HCT116 (cell line): ENCODE results near the gene GNG13. TPM values are rescaled to one million over a fixed set of nuclear protein-coding genes. Genes with fewer than 3 reads are reported as not detected.
"Not testable (repeated sequence)": the region's sequence is repeated elsewhere in the genome, so short reads cannot be mapped to it uniquely, and the experiment has no call there.

Source experiments
- ATAC-seq: fragments of 200-7000 bp; cut with Tn5 transposase; 2 replicates; pipeline ENCODE4 v1.9.1; 2020; ENCODE audit warnings: mild to moderate bottlenecking, moderate library complexity
- BruUV-seq: library from RNA; stranded (reverse); fragments of 400-500 nt; replicated peaks from 2 replicates; lab custom pipeline; 2021; lab: Mats Ljungman, UMichigan
- CTCF ChIA-PET: fragments of 300-600 bp; sonication (Branson Sonifier 250); formaldehyde crosslinking; loops from one replicate; lab custom pipeline; 2021; ENCODE audit warnings: antibody characterized with exemption; lab: Charles Lee
- POLR2A ChIA-PET: fragments of 300-600, 350-600 bp; sonication (Branson Sonifier 250); formaldehyde crosslinking; loops from one replicate; lab custom pipeline; 2021; ENCODE audit warnings: antibody characterized with exemption; lab: Charles Lee
- RAD21 ChIA-PET, 2 experiments: fragments of 300-600 bp; sonication (Branson Sonifier 250); formaldehyde crosslinking; loops; one replicate each; lab custom pipeline; 2023; ENCODE audit warnings: low total read pairs in 2 of 2; ENCODE audit not compliant: uncharacterized antibody in 2 of 2, unreplicated experiment in 2 of 2, low non-redundant PET in 1 of 2; lab: Charles Lee
- DNase-seq: peaks from one replicate; pipeline ENCODE4 v3.0.0-alpha.2; 2010; ENCODE audit warnings: low read depth, low spot score
- H2AFZ ChIP-seq: fragments of 200-600 bp; shearing (Covaris generic), sonication (generic); 2 replicates; pipeline ENCODE4 v1.6.1; 2017; ENCODE audit warnings: low read depth, mixed run types, mixed read lengths, antibody characterized with exemption, low read length; ENCODE audit not compliant: poor library complexity, severe bottlenecking
- H3K27ac ChIP-seq: 2 replicates; pipeline ENCODE4 v1.5.1; 2012; ENCODE audit warnings: low read depth, low read length
- H3K27me3 ChIP-seq: fragments of 200-600 bp; sonication (generic); 2 replicates; pipeline ENCODE4 v1.6.1; 2016; ENCODE audit warnings: mixed run types, low read length, mixed read lengths; ENCODE audit not compliant: insufficient read depth
- H3K36me3 ChIP-seq, 2 experiments: fragments of 200-500 bp in 1 of 2; fragments of 200-600 bp in 1 of 2; sonication (Bioruptor generic) in 1 of 2; sonication (generic) in 1 of 2; 2 replicates each; pipeline versions ENCODE4 v1.5.1 to v1.6.1; 2014 to 2016; ENCODE audit warnings: low read length in 2 of 2, inconsistent platforms in 1 of 2, mixed read lengths in 1 of 2, mixed run types in 1 of 2; ENCODE audit not compliant: insufficient read depth in 2 of 2, control insufficient read depth in 1 of 2
- H3K4me1 ChIP-seq, 2 experiments: fragments of 200-600 bp in 1 of 2; sonication (generic) in 1 of 2; 2 replicates each; pipeline versions ENCODE4 v1.5.1 to v1.6.1; 2012 to 2017; ENCODE audit warnings: low read length in 2 of 2, inconsistent platforms in 1 of 2, mild to moderate bottlenecking in 1 of 2, mixed read lengths in 1 of 2, mixed run types in 1 of 2, moderate library complexity in 1 of 2; ENCODE audit not compliant: insufficient read depth in 2 of 2, control insufficient read depth in 1 of 2
- H3K4me2 ChIP-seq: fragments of 200-600 bp; sonication (generic); 2 replicates; pipeline ENCODE4 v1.6.1; 2017; ENCODE audit warnings: mixed run types, low read length, mixed read lengths
- H3K4me3 ChIP-seq, 2 experiments: fragments of 200-600 bp in 1 of 2; sonication (generic) in 1 of 2; replicated peaks in 1 of 2; 2 replicates each; pipeline ENCODE4 v1.5.1; 2011 to 2016; ENCODE audit warnings: low read length in 2 of 2, control low read depth in 1 of 2, low read depth in 1 of 2, mild to moderate bottlenecking in 1 of 2, mixed read lengths in 1 of 2, mixed run types in 1 of 2
- H3K79me2 ChIP-seq: fragments of 200-600 bp; sonication (generic); 2 replicates; pipeline ENCODE4 v1.6.1; 2017; ENCODE audit warnings: mild to moderate bottlenecking, mixed run types, low read length, moderate library complexity, mixed read lengths; ENCODE audit not compliant: insufficient read depth
- H3K9ac ChIP-seq: fragments of 200-600 bp; sonication (generic); 2 replicates; pipeline ENCODE4 v1.6.1; 2016; ENCODE audit warnings: low read length, mixed read lengths
- H3K9me2 ChIP-seq: fragments of 200-600 bp; sonication (generic), shearing (Covaris generic); 2 replicates; pipeline ENCODE4 v1.6.1; 2017; ENCODE audit warnings: mixed run types, mild to moderate bottlenecking, moderate library complexity; ENCODE audit not compliant: insufficient read depth
- H3K9me3 ChIP-seq, 2 experiments: fragments of 200-500 bp in 1 of 2; fragments of 200-600 bp in 1 of 2; sonication (Bioruptor generic) in 1 of 2; sonication (generic) in 1 of 2; 2 replicates each; pipeline ENCODE4 v1.6.1; 2014 to 2017; ENCODE audit warnings: low read length in 2 of 2, mixed read lengths in 2 of 2, inconsistent platforms in 1 of 2, low read depth in 1 of 2, mild to moderate bottlenecking in 1 of 2, mixed run types in 1 of 2, moderate library complexity in 1 of 2; ENCODE audit not compliant: control insufficient read depth in 1 of 2, insufficient read depth in 1 of 2
- H4K20me1 ChIP-seq: fragments of 200-600 bp; sonication (generic), shearing (Covaris generic); 2 replicates; pipeline ENCODE4 v1.6.1; 2017; ENCODE audit warnings: mixed run types, mild to moderate bottlenecking, moderate library complexity; ENCODE audit not compliant: insufficient read depth
- CEBPB ChIP-seq: IDR thresholded peaks from 2 replicates; pipeline ENCODE4 v1.6.1; 2012; ENCODE audit warnings: low read depth
- EZH2 ChIP-seq: fragments of 200-600 bp; sonication (generic); IDR thresholded peaks from 2 replicates; pipeline ENCODE4 v1.6.1; 2017; ENCODE audit warnings: antibody characterized with exemption, mixed run types
- FOSL1 ChIP-seq: IDR thresholded peaks from 2 replicates; pipeline ENCODE4 v1.6.1; 2012; ENCODE audit warnings: low read depth
- POLR2AphosphoS5 ChIP-seq: IDR thresholded peaks from 2 replicates; pipeline ENCODE4 v1.6.1; 2011; ENCODE audit warnings: mild to moderate bottlenecking, low read depth, low read length, moderate library complexity
- SIN3A ChIP-seq: IDR thresholded peaks from 2 replicates; pipeline ENCODE4 v1.6.1; 2012; ENCODE audit warnings: low read depth
- SP1 ChIP-seq: IDR thresholded peaks from 2 replicates; pipeline ENCODE4 v1.6.1; 2012; ENCODE audit warnings: low read depth
- YY1 ChIP-seq: IDR thresholded peaks from 2 replicates; pipeline ENCODE4 v1.6.1; 2011; ENCODE audit warnings: low read length, low read depth, moderate library complexity, mild to moderate bottlenecking; ENCODE audit not compliant: insufficient replicate concordance; ENCODE audit errors: extremely low read depth
- ZFX ChIP-seq: fragments of 450-650 bp; IDR thresholded peaks from 2 replicates; pipeline ENCODE4 v1.6.1; 2017
- ZNF274 ChIP-seq: fragments of 200-500 bp; sonication (Bioruptor generic); IDR thresholded peaks from 2 replicates; pipeline ENCODE4 v1.6.1; 2014; ENCODE audit warnings: mild to moderate bottlenecking, low read depth, low read length, inconsistent platforms
- intact Hi-C: fragments of 100-400 bp; cut with micrococcal nuclease; formaldehyde crosslinking; loops from 2 replicates; pipeline ENCODE4 v1.10.0; 2022
- total RNA-seq: library from RNA; stranded (reverse); gene quantifications from one replicate; pipeline ENCODE4 v1.2.1, GENCODE V29; 2021; ENCODE audit not compliant: unreplicated experiment
- TF ChIP-seq, protein P1 (sequence below): IDR thresholded peaks from 2 replicates; pipeline ENCODE4 v1.6.1; 2011; ENCODE audit warnings: mild to moderate bottlenecking, low read length, moderate library complexity; ENCODE audit not compliant: insufficient replicate concordance; ENCODE audit errors: extremely low read depth
- TF ChIP-seq, protein P2 (sequence below): IDR thresholded peaks from 2 replicates; pipeline ENCODE4 v1.6.1; 2012
- TF ChIP-seq, protein P3 (sequence below), 3 experiments: fragments of 200-600 bp in 1 of 3; sonication (generic) in 1 of 3; IDR thresholded peaks in 2 of 3; conservative IDR thresholded peaks in 1 of 3; 2 replicates each; pipeline ENCODE4 v1.5.1; 2012 to 2017; ENCODE audit warnings: low read depth in 2 of 3, low read length in 2 of 3, antibody characterized with exemption in 1 of 3, borderline replicate concordance in 1 of 3, control low read depth in 1 of 3, mild to moderate bottlenecking in 1 of 3, mixed read lengths in 1 of 3, mixed run types in 1 of 3, moderate library complexity in 1 of 3; ENCODE audit not compliant: insufficient read depth in 1 of 3
- TF ChIP-seq, protein P4 (sequence below): IDR thresholded peaks from 2 replicates; pipeline ENCODE4 v1.6.1; 2012

The GNG13 gene
- total RNA-seq, 1 experiment from 2014 or later = not detected

DNA sequence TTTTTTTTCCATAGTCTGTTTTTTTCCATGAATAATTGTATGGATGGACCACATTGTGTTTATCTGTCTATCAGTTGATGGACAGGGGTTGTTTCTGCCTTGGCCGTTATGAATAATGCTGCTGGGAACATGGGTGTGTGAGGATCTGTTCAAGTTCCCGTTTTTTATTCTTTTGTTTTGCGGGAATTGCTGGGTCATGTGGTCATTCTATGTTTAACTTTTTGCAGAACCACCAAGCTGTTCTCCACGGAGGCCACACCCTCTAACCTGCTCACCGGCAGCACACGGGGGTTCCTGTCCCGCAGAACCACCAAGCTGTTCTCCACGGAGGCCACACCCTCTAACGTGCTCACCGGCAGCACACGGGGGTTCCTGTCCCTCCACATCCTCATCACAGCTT lies 45.9 kb downstream of the GNG13 start (continued):
- TF ChIP-seq, protein P1, sequence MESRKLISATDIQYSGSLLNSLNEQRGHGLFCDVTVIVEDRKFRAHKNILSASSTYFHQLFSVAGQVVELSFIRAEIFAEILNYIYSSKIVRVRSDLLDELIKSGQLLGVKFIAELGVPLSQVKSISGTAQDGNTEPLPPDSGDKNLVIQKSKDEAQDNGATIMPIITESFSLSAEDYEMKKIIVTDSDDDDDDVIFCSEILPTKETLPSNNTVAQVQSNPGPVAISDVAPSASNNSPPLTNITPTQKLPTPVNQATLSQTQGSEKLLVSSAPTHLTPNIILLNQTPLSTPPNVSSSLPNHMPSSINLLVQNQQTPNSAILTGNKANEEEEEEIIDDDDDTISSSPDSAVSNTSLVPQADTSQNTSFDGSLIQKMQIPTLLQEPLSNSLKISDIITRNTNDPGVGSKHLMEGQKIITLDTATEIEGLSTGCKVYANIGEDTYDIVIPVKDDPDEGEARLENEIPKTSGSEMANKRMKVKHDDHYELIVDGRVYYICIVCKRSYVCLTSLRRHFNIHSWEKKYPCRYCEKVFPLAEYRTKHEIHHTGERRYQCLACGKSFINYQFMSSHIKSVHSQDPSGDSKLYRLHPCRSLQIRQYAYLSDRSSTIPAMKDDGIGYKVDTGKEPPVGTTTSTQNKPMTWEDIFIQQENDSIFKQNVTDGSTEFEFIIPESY = no peak
- no peak for TF ChIP-seq SP1
- TF ChIP-seq, protein P2, sequence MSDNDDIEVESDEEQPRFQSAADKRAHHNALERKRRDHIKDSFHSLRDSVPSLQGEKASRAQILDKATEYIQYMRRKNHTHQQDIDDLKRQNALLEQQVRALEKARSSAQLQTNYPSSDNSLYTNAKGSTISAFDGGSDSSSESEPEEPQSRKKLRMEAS = no peak

DNA sequence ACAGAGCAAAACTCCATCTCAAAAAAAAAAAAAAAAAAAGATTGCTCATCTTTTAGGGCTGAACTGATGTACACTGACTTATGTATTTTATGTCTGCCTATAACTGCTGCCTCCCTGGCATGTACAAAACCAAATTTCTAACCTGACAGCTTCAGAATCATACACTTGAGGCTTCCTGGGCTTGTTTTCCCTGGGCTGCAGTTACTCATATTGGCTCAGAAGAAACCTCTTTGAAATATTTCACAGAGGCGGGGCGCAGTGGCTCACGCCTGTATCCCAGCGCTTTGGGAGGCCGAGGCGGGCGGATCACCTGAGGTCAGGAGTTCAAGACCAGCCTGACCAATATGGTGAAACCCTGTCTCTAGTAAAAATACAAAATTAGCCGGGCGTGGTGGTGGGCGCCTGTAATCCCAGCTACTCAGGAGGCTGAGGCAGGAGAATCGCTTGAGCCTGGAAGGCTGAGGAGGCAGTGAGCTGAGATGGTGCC lies 46.4 kb downstream of the GNG13 start:
- Histone ChIP-seq H3K4me2 (peak overlapping the region; percentile 13; the same call in 1 of the 2 replicates), H3K4me1 (peaks cover 10 to 18% of the 10 kb centered on the region in 2 experiments)
- H3K9me3 ChIP-seq, H4K20me1 ChIP-seq, RAD21 ChIA-PET, H3K9me2 ChIP-seq, H3K36me3 ChIP-seq, H3K27ac ChIP-seq, POLR2A ChIA-PET, CTCF ChIA-PET, H3K79me2 ChIP-seq, H3K27me3 ChIP-seq, DNase-seq, H3K9ac ChIP-seq, BruUV-seq, H2AFZ ChIP-seq, intact Hi-C loops, H3K4me3 ChIP-seq: not testable (repeated sequence)
- ATAC-seq = 0 out of 2 replicates have a peak, but pooled peaks have one; percentile 24

DNA sequence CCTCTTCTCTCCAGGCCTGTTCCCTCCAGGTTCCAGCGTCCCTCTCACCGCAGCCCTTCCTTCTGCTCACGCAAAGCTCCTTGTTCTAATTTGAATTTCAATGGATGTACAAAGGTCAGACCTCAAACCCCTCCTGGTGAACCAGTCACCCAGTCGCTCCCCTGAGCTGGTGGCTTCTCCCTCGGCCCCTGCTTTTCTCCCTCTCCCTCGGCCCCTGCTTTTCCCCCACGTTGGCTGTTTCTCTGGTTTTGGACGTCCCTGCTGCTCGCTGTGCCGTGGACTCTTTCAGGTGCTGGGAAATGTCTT lies 48.6 kb downstream of the GNG13 start:
- ATAC-seq = no peak
- no peaks in the 10 kb centered on the region for H3K79me2 ChIP-seq
- BruUV-seq = no TSS peak
- no peak for TF ChIP-seq CEBPB
- TF ChIP-seq ZNF274 = no peak
- no peak for TF ChIP-seq EZH2
- no peak for TF ChIP-seq SP1
- TF ChIP-seq YY1 = no peak
- TF ChIP-seq, protein P3, sequence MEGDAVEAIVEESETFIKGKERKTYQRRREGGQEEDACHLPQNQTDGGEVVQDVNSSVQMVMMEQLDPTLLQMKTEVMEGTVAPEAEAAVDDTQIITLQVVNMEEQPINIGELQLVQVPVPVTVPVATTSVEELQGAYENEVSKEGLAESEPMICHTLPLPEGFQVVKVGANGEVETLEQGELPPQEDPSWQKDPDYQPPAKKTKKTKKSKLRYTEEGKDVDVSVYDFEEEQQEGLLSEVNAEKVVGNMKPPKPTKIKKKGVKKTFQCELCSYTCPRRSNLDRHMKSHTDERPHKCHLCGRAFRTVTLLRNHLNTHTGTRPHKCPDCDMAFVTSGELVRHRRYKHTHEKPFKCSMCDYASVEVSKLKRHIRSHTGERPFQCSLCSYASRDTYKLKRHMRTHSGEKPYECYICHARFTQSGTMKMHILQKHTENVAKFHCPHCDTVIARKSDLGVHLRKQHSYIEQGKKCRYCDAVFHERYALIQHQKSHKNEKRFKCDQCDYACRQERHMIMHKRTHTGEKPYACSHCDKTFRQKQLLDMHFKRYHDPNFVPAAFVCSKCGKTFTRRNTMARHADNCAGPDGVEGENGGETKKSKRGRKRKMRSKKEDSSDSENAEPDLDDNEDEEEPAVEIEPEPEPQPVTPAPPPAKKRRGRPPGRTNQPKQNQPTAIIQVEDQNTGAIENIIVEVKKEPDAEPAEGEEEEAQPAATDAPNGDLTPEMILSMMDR (IDR thresholded peaks at IDR 0.05 in 2 of 3, conservative IDR thresholded peaks at IDR 0.05 in 1 of 3; ENCODE audit: borderline replicate concordance in 1 of 3, insufficient read depth in 1 of 3, low read depth in 2 of 3, low read length in 2 of 3) = no peak
- TF ChIP-seq FOSL1 = no peak
- TF ChIP-seq SIN3A = no peak
- TF ChIP-seq, protein P4, sequence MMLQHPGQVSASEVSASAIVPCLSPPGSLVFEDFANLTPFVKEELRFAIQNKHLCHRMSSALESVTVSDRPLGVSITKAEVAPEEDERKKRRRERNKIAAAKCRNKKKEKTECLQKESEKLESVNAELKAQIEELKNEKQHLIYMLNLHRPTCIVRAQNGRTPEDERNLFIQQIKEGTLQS = no peak
- TF ChIP-seq ZFX = no peak
- TF ChIP-seq POLR2AphosphoS5 = no peak

More for the DNA sequence above, 48.6 kb downstream of the GNG13 start:
- intact Hi-C loops = no loop called here
- ChIA-PET RAD21 (no interaction called here), POLR2A (no interaction called here), CTCF (no interaction called here)
- Histone ChIP-seq H3K9me3 (peaks cover 0 to 7% of the 10 kb centered on the region in 2 experiments; a peak in 1 of 4 replicates), H3K9ac (no peak overlapping the region), H4K20me1 (no peaks in the 10 kb centered on the region), H3K4me2 (no peak overlapping the region), H3K36me3 (no peaks in the 10 kb centered on the region), H3K4me1 (peaks cover 5 to 14% of the 10 kb centered on the region in 2 experiments), H3K9me2 (no peaks in the 10 kb centered on the region), H2AFZ (no peak overlapping the region), H3K27ac (no peak overlapping the region), H3K27me3 (no peaks in the 10 kb centered on the region), H3K4me3 (no peak overlapping the region)
- DNase-seq = no peak
